HG02763 (cell line): ENCODE results near the gene BTNL2.
"Not testable (repeated sequence)": the region's sequence is repeated elsewhere in the genome, so short reads cannot be mapped to it uniquely, and the experiment has no call there.

Source experiments
- ATAC-seq: cut with Tn5 transposase; IDR thresholded peaks from one replicate; pipeline ENCODE4 v1.9.1; 2021; ENCODE audit warnings: mild to moderate bottlenecking, moderate library complexity; ENCODE audit not compliant: unreplicated experiment

The BTNL2 gene

GRCh38 chr6:32371229-32371628 is 35.8 kb downstream of the BTNL2 start:
- no peak for ATAC-seq

- no peak for ATAC-seq
These were observed 36.5 kb downstream of the BTNL2 start for GRCh38 chr6:32370505-32370904.

GRCh38 chr6:32369660-32370059 is 37.3 kb downstream of the BTNL2 start:
- ATAC-seq: no peak

GRCh38 chr6:32367644-32368043 is 39.3 kb downstream of the BTNL2 start:
- no peak for ATAC-seq

GRCh38 chr6:32359225-32359624 is 47.8 kb downstream of the BTNL2 start:
- not testable (repeated sequence) for ATAC-seq

- ATAC-seq: not testable (repeated sequence)
These were observed 48.4 kb downstream of the BTNL2 start for GRCh38 chr6:32358548-32358947.

- ATAC-seq: no peak
These were observed 52.0 kb downstream of the BTNL2 start for GRCh38 chr6:32355018-32355417.

- ATAC-seq: no peak
These were observed 53.6 kb downstream of the BTNL2 start for GRCh38 chr6:32353348-32353747.
